WERI-Rb-1 (cell line): Measurements from ENCODE around the gene RAB28.

Experiments
- DNase-seq: peaks from one replicate; pipeline ENCODE4 v3.0.0-alpha.2; 2020
- H3K27ac ChIP-seq: fragments of 250-450 bp; sonication (Bioruptor Pico); 2 replicates; pipeline ENCODE4 v1.5.1; 2020; ENCODE audit warnings: mild to moderate bottlenecking, moderate library complexity
- H3K27me3 ChIP-seq: fragments of 250-450 bp; sonication (Bioruptor Pico); 2 replicates; pipeline ENCODE4 v1.5.1; 2021; ENCODE audit warnings: mild to moderate bottlenecking, low read depth, moderate library complexity; ENCODE audit not compliant: insufficient read depth, severe bottlenecking
- H3K36me3 ChIP-seq: fragments of 250-450 bp; sonication (Bioruptor Pico); 2 replicates; pipeline ENCODE4 v1.5.1; 2020; ENCODE audit warnings: mild to moderate bottlenecking, moderate library complexity
- H3K4me3 ChIP-seq: 2 replicates; pipeline ENCODE4 v1.5.1; 2011; ENCODE audit warnings: low read depth, mild to moderate bottlenecking, control low read depth, low read length
- H3K9me3 ChIP-seq: fragments of 250-450 bp; sonication (Bioruptor Pico); 2 replicates; pipeline ENCODE4 v1.5.1; 2021; ENCODE audit warnings: mild to moderate bottlenecking, moderate library complexity; ENCODE audit not compliant: severe bottlenecking
- CTCF ChIP-seq: IDR thresholded peaks from 2 replicates; pipeline ENCODE4 v1.5.1; 2011; ENCODE audit warnings: low read depth, mild to moderate bottlenecking, control low read depth, inconsistent platforms, low read length

RAB28 gene

GRCh38 chr4:13364172-13364571 lies 120.0 kb downstream of the RAB28 start:
- Histone ChIP-seq H3K9me3 (no peaks in the 10 kb centered on the region), H3K36me3 (peaks cover 5% of the 10 kb centered on the region; the same call in 1 of the 2 replicates), H3K27me3 (no peaks in the 10 kb centered on the region), H3K4me3 (no peak overlapping the region), H3K27ac (no peak overlapping the region)
- DNase-seq = no peak
- no peak for TF ChIP-seq CTCF

- no peak for DNase-seq
- H3K27me3 ChIP-seq = no peaks in the 10 kb centered on the region
Measured at GRCh38 chr4:13359809-13360208, 124.3 kb downstream of the RAB28 start.

DNA sequence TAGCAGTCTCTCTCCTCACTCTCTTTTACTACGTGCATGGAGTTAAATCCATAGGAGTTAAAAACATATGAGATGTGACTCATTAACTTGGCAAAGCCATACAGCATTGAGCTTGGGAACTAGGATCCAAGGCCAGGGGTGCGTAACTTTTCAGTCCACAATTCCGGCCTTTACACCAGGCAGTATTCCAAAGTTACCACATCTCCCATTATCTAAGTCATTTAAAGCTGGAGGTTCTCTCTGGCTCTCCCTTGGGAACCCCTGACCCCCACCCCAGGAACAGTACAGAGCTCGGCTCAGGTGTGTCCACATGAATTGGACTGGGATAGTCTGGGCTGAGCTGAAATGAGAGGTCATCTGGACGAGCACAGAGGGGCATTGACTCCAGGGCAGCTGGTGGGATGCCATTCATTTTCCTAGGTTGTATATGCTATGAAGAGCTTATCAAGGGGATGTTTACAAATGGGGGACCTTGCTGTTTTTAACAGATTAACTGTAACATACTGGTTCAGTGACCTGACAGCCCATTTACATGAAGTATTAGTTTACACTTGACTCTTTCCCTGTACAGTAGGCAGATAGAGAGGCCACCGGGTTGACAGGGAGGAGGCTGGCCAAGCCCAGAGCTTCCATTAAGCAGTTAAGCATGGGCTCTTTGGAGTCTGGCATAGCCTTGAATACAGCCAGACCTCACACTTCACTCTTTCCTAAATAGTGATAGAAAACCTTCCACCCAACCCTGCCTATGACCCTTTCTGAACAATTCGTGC lies 128.8 kb downstream of the RAB28 start:
- no peak overlapping the region for H3K4me3 ChIP-seq
- no peaks in the 10 kb centered on the region for H3K27me3 ChIP-seq

More at GRCh38 chr4:13359809-13360208, 124.3 kb downstream of the RAB28 start:
- no peak for TF ChIP-seq CTCF
- Histone ChIP-seq H3K36me3 (no peaks in the 10 kb centered on the region), H3K4me3 (no peak overlapping the region), H3K9me3 (no peaks in the 10 kb centered on the region), H3K27ac (no peak overlapping the region)

DNA sequence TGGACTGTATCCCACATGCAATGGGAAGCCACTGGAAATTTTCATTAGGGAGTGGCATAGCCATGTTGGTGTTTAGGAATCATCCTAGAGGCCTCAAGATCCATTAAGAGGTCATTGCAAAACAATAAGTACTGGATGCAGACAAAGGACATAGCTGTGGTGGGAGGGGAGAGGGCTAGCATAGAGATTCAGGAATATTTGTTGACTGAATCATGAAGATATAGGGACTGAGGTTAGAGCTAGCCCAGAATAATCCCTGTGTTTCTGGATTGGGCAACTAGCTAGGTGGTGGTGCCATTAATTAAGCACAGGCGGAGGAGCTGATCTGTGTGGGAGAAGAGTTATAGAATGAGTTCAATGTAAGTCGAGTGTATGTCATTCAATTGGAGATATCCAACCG lies 135.0 kb downstream of the RAB28 start:
- no peaks in the 10 kb centered on the region for H3K27me3 ChIP-seq
- H3K9me3 ChIP-seq = no peaks in the 10 kb centered on the region
- no peak overlapping the region for H3K4me3 ChIP-seq
- H3K36me3 ChIP-seq = no peaks in the 10 kb centered on the region
- no peak for DNase-seq
- TF ChIP-seq CTCF = no peak
- H3K27ac ChIP-seq = no peak overlapping the region

More for the DNA sequence above, 128.8 kb downstream of the RAB28 start:
- H3K36me3 ChIP-seq = no peaks in the 10 kb centered on the region
- TF ChIP-seq CTCF = no peak
- no peak overlapping the region for H3K27ac ChIP-seq
- DNase-seq = no peak
- no peaks in the 10 kb centered on the region for H3K9me3 ChIP-seq

GRCh38 chr4:13348216-13348615 lies 135.9 kb downstream of the RAB28 start:
- DNase-seq = no peak
- Histone ChIP-seq H3K27me3 (no peaks in the 10 kb centered on the region), H3K27ac (no peak overlapping the region), H3K36me3 (no peaks in the 10 kb centered on the region), H3K4me3 (no peak overlapping the region), H3K9me3 (no peaks in the 10 kb centered on the region)
- no peak for TF ChIP-seq CTCF
